DND-41 (cell line): ENCODE results near the gene FOXK2.

Source experiments
- ATAC-seq: fragments of 200-7000 bp; cut with Tn5 transposase; 3 replicates; pipeline ENCODE4 v1.9.1; 2021; ENCODE audit warnings: low read depth; ENCODE audit not compliant: insufficient read depth
- DNase-seq: peaks from one replicate; pipeline ENCODE4 v3.0.0-alpha.2; 2020
- H2AFZ ChIP-seq: 2 replicates; pipeline ENCODE4 v1.6.0; 2012; ENCODE audit warnings: low read depth, low read length
- H3K27ac ChIP-seq: 2 replicates; pipeline ENCODE4 v1.5.1; 2012; ENCODE audit warnings: low read length, inconsistent platforms
- H3K27me3 ChIP-seq: fragments of 200-600 bp; sonication (generic); 2 replicates; pipeline ENCODE4 v1.6.0; 2012; ENCODE audit warnings: low read length, mild to moderate bottlenecking, inconsistent platforms; ENCODE audit not compliant: insufficient read depth, poor library complexity
- H3K36me3 ChIP-seq: 2 replicates; pipeline ENCODE4 v1.5.1; 2012; ENCODE audit warnings: low read length, inconsistent platforms; ENCODE audit not compliant: insufficient read depth
- H3K4me1 ChIP-seq: 2 replicates; pipeline ENCODE4 v1.5.1; 2012; ENCODE audit warnings: mild to moderate bottlenecking, low read length; ENCODE audit not compliant: insufficient read depth
- H3K4me2 ChIP-seq: 2 replicates; pipeline ENCODE4 v1.6.0; 2012; ENCODE audit warnings: mild to moderate bottlenecking, moderate library complexity, low read length, inconsistent platforms; ENCODE audit not compliant: insufficient read depth
- H3K4me3 ChIP-seq, 2 experiments: fragments of 200-600 bp in 1 of 2; shearing (Covaris generic) in 1 of 2; 2 replicates each; pipeline ENCODE4 v1.5.1; 2012 to 2016; ENCODE audit warnings: inconsistent platforms in 2 of 2, low read length in 2 of 2, mild to moderate bottlenecking in 2 of 2, low read depth in 1 of 2, moderate library complexity in 1 of 2
- H3K79me2 ChIP-seq: 2 replicates; pipeline ENCODE4 v1.6.0; 2012; ENCODE audit warnings: low read length, inconsistent platforms; ENCODE audit not compliant: insufficient read depth
- H3K9ac ChIP-seq: 2 replicates; pipeline ENCODE4 v1.6.0; 2012; ENCODE audit warnings: low read depth, mild to moderate bottlenecking, inconsistent platforms, low read length, moderate library complexity
- H3K9me3 ChIP-seq: 2 replicates; pipeline ENCODE4 v1.5.1; 2012; ENCODE audit warnings: low read length, moderate library complexity, mild to moderate bottlenecking, inconsistent platforms; ENCODE audit not compliant: insufficient read depth, severe bottlenecking
- H4K20me1 ChIP-seq: 2 replicates; pipeline ENCODE4 v1.6.0; 2012; ENCODE audit warnings: low read length; ENCODE audit not compliant: insufficient read depth
- EZH2 ChIP-seq: IDR thresholded peaks from 3 replicates; pipeline ENCODE4 v1.6.1; 2012; ENCODE audit warnings: borderline replicate concordance, low read depth, mild to moderate bottlenecking, moderate library complexity, low read length, inconsistent platforms; ENCODE audit not compliant: severe bottlenecking
- TF ChIP-seq, protein P1 (sequence below): IDR thresholded peaks from 2 replicates; pipeline ENCODE4 v1.5.1; 2012; ENCODE audit warnings: borderline replicate concordance, low read length, moderate library complexity, mild to moderate bottlenecking; ENCODE audit not compliant: poor library complexity, severe bottlenecking; ENCODE audit errors: extremely low read depth

The FOXK2 gene

GRCh38 chr17:82592767-82593589 is 73.4 kb downstream of the FOXK2 start:
- Histone ChIP-seq H3K27me3 (no peaks in the 10 kb centered on the region), H3K9me3 (no peaks in the 10 kb centered on the region), H3K4me2 (peak overlapping the region; percentile 54), H3K27ac (peak overlapping the region; percentile 73), H3K9ac (peak overlapping the region; percentile 15; the same call in 1 of the 2 replicates), H3K4me1 (peaks cover 15% of the 10 kb centered on the region), H3K4me3 (peak overlapping the region in 1 of 2 experiments; percentile 41; a peak in 2 of 4 replicates), H4K20me1 (peaks cover 37% of the 10 kb centered on the region), H3K36me3 (peaks cover 88% of the 10 kb centered on the region), H3K79me2 (peaks cover 27% of the 10 kb centered on the region), H2AFZ (no peak overlapping the region)
- DNase-seq: peak; percentile 88
- peak; percentile 77 for ATAC-seq
- no peak for TF ChIP-seq EZH2
- TF ChIP-seq, protein P1, sequence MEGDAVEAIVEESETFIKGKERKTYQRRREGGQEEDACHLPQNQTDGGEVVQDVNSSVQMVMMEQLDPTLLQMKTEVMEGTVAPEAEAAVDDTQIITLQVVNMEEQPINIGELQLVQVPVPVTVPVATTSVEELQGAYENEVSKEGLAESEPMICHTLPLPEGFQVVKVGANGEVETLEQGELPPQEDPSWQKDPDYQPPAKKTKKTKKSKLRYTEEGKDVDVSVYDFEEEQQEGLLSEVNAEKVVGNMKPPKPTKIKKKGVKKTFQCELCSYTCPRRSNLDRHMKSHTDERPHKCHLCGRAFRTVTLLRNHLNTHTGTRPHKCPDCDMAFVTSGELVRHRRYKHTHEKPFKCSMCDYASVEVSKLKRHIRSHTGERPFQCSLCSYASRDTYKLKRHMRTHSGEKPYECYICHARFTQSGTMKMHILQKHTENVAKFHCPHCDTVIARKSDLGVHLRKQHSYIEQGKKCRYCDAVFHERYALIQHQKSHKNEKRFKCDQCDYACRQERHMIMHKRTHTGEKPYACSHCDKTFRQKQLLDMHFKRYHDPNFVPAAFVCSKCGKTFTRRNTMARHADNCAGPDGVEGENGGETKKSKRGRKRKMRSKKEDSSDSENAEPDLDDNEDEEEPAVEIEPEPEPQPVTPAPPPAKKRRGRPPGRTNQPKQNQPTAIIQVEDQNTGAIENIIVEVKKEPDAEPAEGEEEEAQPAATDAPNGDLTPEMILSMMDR: no peak

DNA sequence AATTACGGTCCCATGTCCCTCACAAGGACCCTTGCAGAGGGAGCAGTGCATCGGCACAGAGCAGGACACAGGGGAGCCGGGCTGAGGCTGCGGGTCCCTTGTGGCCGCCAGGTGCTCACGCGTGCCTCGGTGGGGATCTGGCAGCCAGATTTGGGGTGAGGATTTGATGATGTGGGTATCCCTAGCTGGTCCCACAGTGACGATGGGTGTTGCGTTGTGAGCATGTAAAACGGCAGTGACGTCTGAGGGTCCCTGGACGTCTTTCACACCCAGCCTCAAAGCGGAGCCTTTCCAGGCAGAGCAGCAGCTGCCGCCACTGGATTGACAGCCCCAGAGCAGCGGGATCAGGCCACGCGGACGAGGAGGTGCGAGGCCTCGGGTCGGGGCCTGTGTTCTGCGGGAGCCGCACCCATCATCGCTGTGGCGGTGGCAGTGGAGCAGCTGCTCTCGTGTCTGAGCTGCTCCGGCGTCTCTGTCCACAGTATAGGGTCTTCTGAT is 74.1 kb downstream of the FOXK2 start:
- Histone ChIP-seq H3K9ac (peak overlapping the region; percentile 15; the same call in 1 of the 2 replicates), H3K36me3 (peaks cover 87% of the 10 kb centered on the region)

DNA sequence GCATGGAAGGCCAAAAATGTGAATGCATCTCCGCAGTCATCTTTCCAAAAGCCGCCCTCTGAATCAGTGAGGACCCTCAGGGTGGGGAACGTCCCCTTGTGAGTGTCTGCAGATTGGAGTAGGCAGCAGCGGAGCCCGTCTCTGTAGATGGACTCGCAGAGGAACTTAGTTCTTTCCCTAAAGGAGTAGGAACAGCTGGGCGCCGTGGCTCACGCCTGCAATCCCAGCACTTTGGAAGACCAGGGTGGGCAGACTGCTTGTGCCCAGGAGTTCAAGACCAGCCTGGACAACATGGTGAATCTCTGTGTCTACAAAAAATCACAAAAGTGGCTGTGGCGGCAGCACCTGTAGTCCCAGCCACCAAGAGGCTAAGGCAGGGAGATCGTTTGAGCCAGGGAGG is 75.0 kb downstream of the FOXK2 start:
- H3K9me3 ChIP-seq: no peaks in the 10 kb centered on the region
- DNase-seq: no peak
- no peak for ATAC-seq
- peaks cover 86% of the 10 kb centered on the region for H3K36me3 ChIP-seq
- no peak overlapping the region for H3K27ac ChIP-seq
- no peak overlapping the region for H3K9ac ChIP-seq
- no peak overlapping the region for H3K4me3 ChIP-seq
- H3K27me3 ChIP-seq: no peaks in the 10 kb centered on the region
- H3K4me2 ChIP-seq: no peak overlapping the region
- no peak overlapping the region for H2AFZ ChIP-seq
- peaks cover 15% of the 10 kb centered on the region for H3K4me1 ChIP-seq
- TF ChIP-seq, protein P1: no peak
- TF ChIP-seq EZH2: no peak
- H3K79me2 ChIP-seq: peaks cover 35% of the 10 kb centered on the region
- H4K20me1 ChIP-seq: peaks cover 49% of the 10 kb centered on the region

More for the DNA sequence above, 74.1 kb downstream of the FOXK2 start:
- no peak for DNase-seq
- TF ChIP-seq, protein P1: no peak
- no peak for TF ChIP-seq EZH2
- peak overlapping the region in 1 of 2 experiments; percentile 41; a peak in 2 of 4 replicates for H3K4me3 ChIP-seq
- H3K27ac ChIP-seq: peak overlapping the region; percentile 73
- H2AFZ ChIP-seq: no peak overlapping the region
- H4K20me1 ChIP-seq: peaks cover 42% of the 10 kb centered on the region
- H3K27me3 ChIP-seq: no peaks in the 10 kb centered on the region
- peaks cover 15% of the 10 kb centered on the region for H3K4me1 ChIP-seq
- H3K9me3 ChIP-seq: no peaks in the 10 kb centered on the region
- ATAC-seq: no peak; the same call in 2 of the 3 replicates
- H3K4me2 ChIP-seq: peak overlapping the region; percentile 54
- peaks cover 31% of the 10 kb centered on the region for H3K79me2 ChIP-seq
